ENCODE measurements around the gene HYAL2.

Gene HYAL2

GRCh38 chr3:50350527-50351322 is 28.2 kb upstream of the HYAL2 start, which contains the start of the genes CYB561D2 and NPRL2:
Gene CYB561D2, plus strand, starts transcription at chr3:50350862. Its CDS starts 572 bp downstream, at chr3:50351434.
Gene NPRL2, minus strand, starts transcription at chr3:50350775. Its CDS starts 123 bp downstream, at chr3:50350652.
- peaks cover 4% of the 10 kb centered on the region; the same call in 1 of the 2 replicates for H3K4me1 ChIP-seq (ENCODE audit: control insufficient read depth, insufficient read depth, low read length)
- peaks cover 0 to 62% of the 10 kb centered on the region in 2 experiments; a peak in 1 of 3 replicates for H3K36me3 ChIP-seq (ENCODE audit: control insufficient read depth in 2 of 2, insufficient read depth in 1 of 2, low read length in 2 of 2)
- POLR2A ChIA-PET: interaction anchor here (0.5 to 5.3 kb wide), 11 partner anchors 11 to 265 kb away, joined by 3 to 51 read pairs (median 3); partner anchors contain the start of genes HEMK1, HYAL3, NAA80 and TUSC2
- H3K4me3 ChIP-seq (ENCODE audit: low read depth, low read length): peak within 1 kb of the TSS; percentile 72
- peak within 1 kb of the TSS; percentile 63 for H3K27ac ChIP-seq (ENCODE audit: extremely low read depth, low read depth, low read length)
- H3K9me3 ChIP-seq (ENCODE audit: control insufficient read depth, insufficient read depth, low read depth, low read length): no peaks in the 10 kb centered on the region
- CTCF ChIA-PET: interaction anchor here (0.5 to 5.3 kb wide), 5 partner anchors 100 to 264 kb away, joined by 3 to 27 read pairs (median 3); no protein-coding TSS in a partner anchor
- TF ChIP-seq ZNF704 (tag by site-specific recombination; IDR thresholded peaks at IDR 0.05) (no peak), ZNF473 (tag by site-specific recombination; IDR thresholded peaks at IDR 0.05) (no peak), ZNF621 (tag by site-specific recombination; IDR thresholded peaks at IDR 0.05) (no peak), ZNF777 (tag by site-specific recombination; IDR thresholded peaks at IDR 0.05; ENCODE audit: borderline replicate concordance) (no peak), ZNF626 (tag by site-specific recombination; IDR thresholded peaks at IDR 0.05) (no peak), ZNF701 (tag by site-specific recombination; IDR thresholded peaks at IDR 0.05) (no peak), OSR2 (tag by site-specific recombination; IDR thresholded peaks at IDR 0.05) (no peak), ZBTB8A (tag by site-specific recombination; IDR thresholded peaks at IDR 0.05) (peak; percentile 38; the same call in 1 of the 2 replicates), ZNF404 (tag by site-specific recombination; IDR thresholded peaks at IDR 0.05) (no peak), ZBTB6 (tag by site-specific recombination; IDR thresholded peaks at IDR 0.05) (0 out of 2 replicates have a peak, but pooled peaks have one; percentile 24), ZNF121 (tag by site-specific recombination; IDR thresholded peaks at IDR 0.05) (no peak), MYNN (tag by site-specific recombination; IDR thresholded peaks at IDR 0.05; ENCODE audit: borderline replicate concordance) (no peak), ZNF16 (tag by site-specific recombination; IDR thresholded peaks at IDR 0.05; ENCODE audit: low read depth) (no peak), ZNF155 (tag by site-specific recombination; IDR thresholded peaks at IDR 0.05) (no peak), ZNF423 (tag by site-specific recombination; IDR thresholded peaks at IDR 0.05) (no peak), RBAK (tag by site-specific recombination; IDR thresholded peaks at IDR 0.05) (no peak), ZNF596 (tag by site-specific recombination; IDR thresholded peaks at IDR 0.05) (no peak), ZNF239 (tag by site-specific recombination; IDR thresholded peaks at IDR 0.05) (no peak), IKZF3 (tag by site-specific recombination; IDR thresholded peaks at IDR 0.05) (no peak), ZNF48 (tag by site-specific recombination; IDR thresholded peaks at IDR 0.05) (no peak), ZNF488 (tag by site-specific recombination; IDR thresholded peaks at IDR 0.05) (no peak), BCL6B (tag by site-specific recombination; IDR thresholded peaks at IDR 0.05) (no peak), ZSCAN23 (tag by site-specific recombination; IDR thresholded peaks at IDR 0.05) (no peak), ZNF391 (tag by site-specific recombination; IDR thresholded peaks at IDR 0.05; ENCODE audit: borderline replicate concordance, low read depth) (no peak), YY1 (tag by site-specific recombination; IDR thresholded peaks at IDR 0.05) (peak; percentile 44; the same call in 1 of the 2 replicates), ZNF645 (tag by site-specific recombination; IDR thresholded peaks at IDR 0.05) (no peak), AEBP2 (tag by site-specific recombination; IDR thresholded peaks at IDR 0.05; ENCODE audit: borderline replicate concordance) (no peak), ZNF530 (tag by site-specific recombination; IDR thresholded peaks at IDR 0.05; ENCODE audit: low read depth) (no peak), ZNF561 (tag by site-specific recombination; IDR thresholded peaks at IDR 0.05; ENCODE audit: borderline replicate concordance) (0 out of 2 replicates have a peak, but pooled peaks have one; percentile 43), REPIN1 (tag by site-specific recombination; IDR thresholded peaks at IDR 0.05; ENCODE audit: low read depth) (no peak), ZNF335 (tag by site-specific recombination; conservative IDR thresholded peaks at IDR 0.05) (peak; percentile 96), ZNF629 (tag by site-specific recombination; IDR thresholded peaks at IDR 0.05) (peak; percentile 88)
